Measurements from ENCODE around the gene CELF5.

GRCh38 chr19:3254520-3254919 lies 30.1 kb downstream of the CELF5 start:
- no peak for TF ChIP-seq CTCF (IDR thresholded peaks at IDR 0.05)
- TF ChIP-seq EZH2 (IDR thresholded peaks at IDR 0.05; ENCODE audit: borderline replicate concordance, insufficient read depth, low read depth, low read length, poor library complexity, severe bottlenecking) = no peak

Measured in B cell (primary cell).